ENCODE measurements around the gene CCNL2.

- TF ChIP-seq POLR2AphosphoS5 (IDR thresholded peaks at IDR 0.05; ENCODE audit: low read depth) = no peak
- no peak for TF ChIP-seq CTCF (IDR thresholded peaks at IDR 0.05; ENCODE audit: insufficient read depth, low read length)
- no peak for TF ChIP-seq GABPA (IDR thresholded peaks at IDR 0.05; ENCODE audit: low read depth)
These were observed 20.9 kb upstream of the CCNL2 start for GRCh38 chr1:1419813-1420653.

All from HL-60 (cell line).